Measurements from ENCODE around the gene FAM3B. TPM values are rescaled to one million over a fixed set of nuclear protein-coding genes. Genes with fewer than 3 reads are reported as not detected.
"Not testable (repeated sequence)": the region's sequence is repeated elsewhere in the genome, so short reads cannot be mapped to it uniquely, and the experiment has no call there.

FAM3B gene
- total RNA-seq, 1 donor from 2014 or later: 0.23 TPM

GRCh38 chr21:41358193-41359166 is 41.9 kb downstream of the FAM3B start:
- Mint-ChIP-seq H3K27me3 (ENCODE audit: low read depth) (no peaks in the 10 kb centered on the region), H3K4me3 (no peak overlapping the region), H3K4me1 (peaks cover 7% of the 10 kb centered on the region), H3K36me3 (ENCODE audit: low read depth) (no peaks in the 10 kb centered on the region), H3K27ac (ENCODE audit: unreplicated experiment) (no peak overlapping the region), H3K9me3 (no peaks in the 10 kb centered on the region)
- TF ChIP-seq CTCF (conservative IDR thresholded peaks at IDR 0.05): no peak
- DNase-seq (ENCODE audit: low read depth, low spot score): no peak

DNA sequence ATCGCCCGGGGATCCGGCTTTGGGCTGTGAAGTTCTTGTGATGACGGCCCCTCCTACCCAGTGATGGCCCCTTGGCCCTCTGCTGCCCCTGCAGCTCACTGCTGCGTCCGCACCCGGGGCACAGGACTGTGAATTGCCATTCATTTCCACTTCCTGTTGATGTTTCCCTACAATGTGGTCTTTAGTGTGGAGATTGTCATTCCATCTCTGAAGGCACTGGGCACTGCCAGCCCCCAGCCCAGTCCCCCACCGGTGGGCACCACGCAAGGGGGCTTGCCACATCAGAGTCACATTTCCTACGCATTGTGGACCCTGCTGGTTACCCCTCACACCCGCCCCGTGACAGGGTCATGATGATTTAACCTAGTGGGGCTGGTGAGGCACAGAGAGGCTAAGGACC is 42.7 kb downstream of the FAM3B start:
- peak; percentile 21 for DNase-seq (ENCODE audit: low read depth, low spot score)
- Mint-ChIP-seq H3K9me3 (no peaks in the 10 kb centered on the region), H3K4me3 (no peak overlapping the region), H3K4me1 (peaks cover 7% of the 10 kb centered on the region), H3K36me3 (ENCODE audit: low read depth) (no peaks in the 10 kb centered on the region), H3K27me3 (ENCODE audit: low read depth) (no peaks in the 10 kb centered on the region), H3K27ac (ENCODE audit: unreplicated experiment) (no peak overlapping the region)
- no peak for TF ChIP-seq CTCF (conservative IDR thresholded peaks at IDR 0.05)

- H3K9me3 Mint-ChIP-seq; H3K27ac Mint-ChIP-seq (ENCODE audit: unreplicated experiment); H3K4me1 Mint-ChIP-seq; H3K27me3 Mint-ChIP-seq (ENCODE audit: low read depth); H3K4me3 Mint-ChIP-seq; DNase-seq (ENCODE audit: low read depth, low spot score); H3K36me3 Mint-ChIP-seq (ENCODE audit: low read depth): not testable (repeated sequence)
Measured at GRCh38 chr21:41359754-41360071, 43.1 kb downstream of the FAM3B start.

- Mint-ChIP-seq H3K9me3 (no peaks in the 10 kb centered on the region), H3K27me3 (ENCODE audit: low read depth) (no peaks in the 10 kb centered on the region), H3K27ac (ENCODE audit: unreplicated experiment) (peak overlapping the region; percentile 52), H3K4me3 (no peak overlapping the region), H3K4me1 (peaks cover 7% of the 10 kb centered on the region), H3K36me3 (ENCODE audit: low read depth) (no peaks in the 10 kb centered on the region)
- DNase-seq (ENCODE audit: low read depth, low spot score): no peak
- peak; percentile 15 for TF ChIP-seq CTCF (conservative IDR thresholded peaks at IDR 0.05)
Measured at GRCh38 chr21:41360072-41360821, 43.6 kb downstream of the FAM3B start.

GRCh38 chr21:41361053-41361785 is 44.6 kb downstream of the FAM3B start:
- no peaks in the 10 kb centered on the region for H3K27me3 Mint-ChIP-seq (ENCODE audit: low read depth)
- no peak overlapping the region for H3K4me3 Mint-ChIP-seq

More at GRCh38 chr21:41361053-41361785, 44.6 kb downstream of the FAM3B start:
- Mint-ChIP-seq H3K4me1 (peaks cover 7% of the 10 kb centered on the region), H3K9me3 (no peaks in the 10 kb centered on the region), H3K27ac (ENCODE audit: unreplicated experiment) (no peak overlapping the region), H3K36me3 (ENCODE audit: low read depth) (no peaks in the 10 kb centered on the region)
- no peak for TF ChIP-seq CTCF (conservative IDR thresholded peaks at IDR 0.05)
- no peak for DNase-seq (ENCODE audit: low read depth, low spot score)
